Epithelial cell of proximal tubule (primary cell): ENCODE data around the gene ADH7. TPM values are rescaled to one million over a fixed set of nuclear protein-coding genes. Genes with fewer than 3 reads are reported as not detected.

Experiments used
- DNase-seq: peaks from one replicate; pipeline ENCODE4 v3.0.0-alpha.2; 2011; ENCODE audit warnings: low read depth
- H3K4me3 ChIP-seq: 2 replicates; pipeline ENCODE4 v1.5.1; 2011; ENCODE audit warnings: low read depth, mild to moderate bottlenecking, low read length
- CTCF ChIP-seq: conservative IDR thresholded peaks from 2 replicates; pipeline ENCODE4 v1.5.1; 2012; ENCODE audit warnings: low read depth, mild to moderate bottlenecking, low read length
- total RNA-seq: library from RNA; depleted of rRNA; stranded (reverse); fragments of >200 nt; gene quantifications from 2 replicates; pipeline ENCODE4 v1.2.3, GENCODE V29; 2015

The ADH7 gene
- total RNA-seq, 1 donor from 2014 or later, result not detected

GRCh38 chr4:99457270-99457669, 22.1 kb upstream of the ADH7 start:
- no peak for DNase-seq
- H3K4me3 ChIP-seq, result no peak overlapping the region
- no peak for TF ChIP-seq CTCF

- DNase-seq, result no peak
- no peak for TF ChIP-seq CTCF
- H3K4me3 ChIP-seq, result no peak overlapping the region
These were observed 12.4 kb upstream of the ADH7 start for GRCh38 chr4:99447513-99447912.

GRCh38 chr4:99447079-99447478, 11.9 kb upstream of the ADH7 start:
- H3K4me3 ChIP-seq, result no peak overlapping the region
- TF ChIP-seq CTCF, result no peak
- peak; percentile 80 for DNase-seq

GRCh38 chr4:99438405-99438780, 3.3 kb upstream of the ADH7 start:
- H3K4me3 ChIP-seq, result no peak overlapping the region
- DNase-seq, result no peak
- no peak for TF ChIP-seq CTCF

- no peak overlapping the region for H3K4me3 ChIP-seq
- DNase-seq, result no peak
- TF ChIP-seq CTCF, result no peak
These were observed 2.7 kb upstream of the ADH7 start for GRCh38 chr4:99437723-99438404.

- H3K4me3 ChIP-seq, result no peak overlapping the region
- no peak for DNase-seq
- no peak for TF ChIP-seq CTCF
These were observed 2.0 kb upstream of the ADH7 start for GRCh38 chr4:99436976-99437722.

GRCh38 chr4:99436462-99436861, 1.3 kb upstream of the ADH7 start:
- no peak for DNase-seq
- TF ChIP-seq CTCF, result no peak
- no peak overlapping the region for H3K4me3 ChIP-seq
